HepG2 (cell line): ENCODE data around the gene ZNF207. TPM values are rescaled to one million over a fixed set of nuclear protein-coding genes. Genes with fewer than 3 reads are reported as not detected.

Experiments used
- ATAC-seq: fragments of 200-7000 bp; cut with Tn5 transposase; 3 replicates; pipeline ENCODE4 v1.9.1; 2020; ENCODE audit warnings: mild to moderate bottlenecking, moderate library complexity
- BruUV-seq: library from RNA; stranded (reverse); fragments of 400-500 nt; replicated peaks from 2 replicates; lab custom pipeline; 2021; lab: Mats Ljungman, UMichigan
- CTCF ChIA-PET: fragments of 300-600 bp; formaldehyde crosslinking; extraction: SDS; loops from one replicate; lab custom pipeline; 2021; ENCODE audit warnings: low total read pairs, inconsistent platforms, low intra/inter-chr PET ratio; lab: Yijun Ruan, JAX
- POLR2A ChIA-PET: fragments of 350-600 bp; sonication (Branson Sonifier 250); formaldehyde crosslinking; loops from one replicate; lab custom pipeline; 2020; ENCODE audit warnings: antibody characterized with exemption, inconsistent platforms; lab: Yijun Ruan, JAX
- DNase-seq: peaks from one replicate; pipeline ENCODE4 v3.0.0-alpha.2; 2015; ENCODE audit warnings: low spot score
- FAIRE-seq: peaks from 3 replicates; lab custom pipeline; 2011; peaks lifted over from hg19 to GRCh38; lab: Jason Lieb, UNC
- H2AFZ ChIP-seq: one replicate; pipeline ENCODE4 v1.6.1; 2011; ENCODE audit warnings: low read length, inconsistent platforms
- H3K27ac ChIP-seq: fragments of 300-600 bp; 3 replicates; pipeline ENCODE4 v1.8.0; 2011; ENCODE audit warnings: mixed run types, mild to moderate bottlenecking, mixed read lengths, low read length, inconsistent platforms; ENCODE audit not compliant: insufficient read depth; ENCODE audit errors: extremely low read length
- H3K27me3 ChIP-seq, 2 experiments: fragments of 200-600 bp in 1 of 2; 2 replicates in 1 of 2; 3 replicates in 1 of 2; pipeline versions ENCODE4 v1.6.0 to v1.8.0; 2011; ENCODE audit warnings: low read length in 2 of 2, mild to moderate bottlenecking in 2 of 2, moderate library complexity in 2 of 2, inconsistent platforms in 1 of 2; ENCODE audit not compliant: insufficient read depth in 2 of 2, control insufficient read depth in 1 of 2
- H3K36me3 ChIP-seq, 2 experiments: fragments of 200-600 bp in 1 of 2; replicated peaks in 1 of 2; 2 replicates in 1 of 2; 3 replicates in 1 of 2; pipeline versions ENCODE4 v1.5.1 to v1.8.0; 2011; ENCODE audit warnings: low read length in 2 of 2, inconsistent platforms in 1 of 2; ENCODE audit not compliant: insufficient read depth in 2 of 2, control insufficient read depth in 1 of 2
- H3K4me1 ChIP-seq: 2 replicates; pipeline ENCODE4 v1.5.1; 2012; ENCODE audit warnings: low read length, inconsistent platforms; ENCODE audit not compliant: insufficient read depth
- H3K4me2 ChIP-seq: 2 replicates; pipeline ENCODE4 v1.6.0; 2011; ENCODE audit warnings: low read depth, low read length, inconsistent platforms
- H3K4me3 ChIP-seq, 3 experiments: fragments of 200-600 bp in 1 of 3; sonication (generic), shearing (Covaris generic) in 1 of 3; replicated peaks in 1 of 3; 2 replicates each; pipeline ENCODE4 v1.5.1; 2011 to 2016; ENCODE audit warnings: low read length in 3 of 3, inconsistent platforms in 2 of 3, low read depth in 2 of 3, mild to moderate bottlenecking in 2 of 3, control low read depth in 1 of 3, mixed read lengths in 1 of 3; ENCODE audit not compliant: insufficient read depth in 1 of 3
- H3K79me2 ChIP-seq: one replicate; pipeline ENCODE4 v1.6.1; 2011; ENCODE audit warnings: low read length, inconsistent platforms; ENCODE audit not compliant: insufficient read depth
- H3K9ac ChIP-seq: 2 replicates; pipeline ENCODE4 v1.6.0; 2011; ENCODE audit warnings: mild to moderate bottlenecking, low read depth, low read length, inconsistent platforms; ENCODE audit not compliant: insufficient read depth
- H3K9me3 ChIP-seq: 2 replicates; pipeline ENCODE4 v1.5.1; 2012; ENCODE audit warnings: mild to moderate bottlenecking, low read length
- H4K20me1 ChIP-seq: 2 replicates; pipeline ENCODE4 v1.6.0; 2011; ENCODE audit warnings: inconsistent platforms, mild to moderate bottlenecking, low read length, moderate library complexity; ENCODE audit not compliant: insufficient read depth
- ATF7-NPFF ChIP-seq: sonication (generic); formaldehyde crosslinking; IDR thresholded peaks from 2 replicates; pipeline ENCODE4 v1.8.1; 2023; ENCODE audit warnings: mild to moderate bottlenecking, low read depth, missing genetic modification reagents, moderate library complexity
- DNMT1 ChIP-seq: sonication (generic); formaldehyde crosslinking; IDR thresholded peaks from 2 replicates; pipeline ENCODE4 v1.5.1; 2020; ENCODE audit warnings: mild to moderate bottlenecking, missing genetic modification reagents
- HIVEP1 ChIP-seq: sonication (generic); formaldehyde crosslinking; IDR thresholded peaks from 2 replicates; pipeline ENCODE4 v1.4.0; 2020; ENCODE audit warnings: mild to moderate bottlenecking, missing genetic modification reagents
- KAT8 ChIP-seq: IDR thresholded peaks from 2 replicates; pipeline ENCODE4 v1.6.1; 2016; ENCODE audit warnings: missing genetic modification reagents, missing compliant biosample characterization
- MXD4 ChIP-seq: IDR thresholded peaks from 2 replicates; pipeline ENCODE4 v1.6.1; 2016; ENCODE audit warnings: mild to moderate bottlenecking, missing biosample characterization, missing genetic modification reagents
- RBM22 ChIP-seq: fragments of 200-400 bp; formaldehyde crosslinking; optimal IDR thresholded peaks from 2 replicates; pipeline ENCODE3; 2017; ENCODE audit warnings: mild to moderate bottlenecking, low read length, moderate library complexity
- TCF7 ChIP-seq: sonication (generic); IDR thresholded peaks from 2 replicates; pipeline ENCODE4 v1.6.1; 2016; ENCODE audit warnings: antibody characterized with exemption, low read depth
- TERF1 ChIP-seq: sonication (generic); formaldehyde crosslinking; IDR thresholded peaks from 2 replicates; pipeline ENCODE4 v1.8.0; 2022; ENCODE audit warnings: mild to moderate bottlenecking, missing genetic modification reagents, moderate library complexity
- TP53 ChIP-seq: sonication (generic); formaldehyde crosslinking; conservative IDR thresholded peaks from 2 replicates; pipeline ENCODE4 v1.4.0; 2020; ENCODE audit warnings: missing genetic modification reagents
- ZNF232 ChIP-seq: sonication (generic); formaldehyde crosslinking; IDR thresholded peaks from 2 replicates; pipeline ENCODE4 v1.4.0; 2020; ENCODE audit warnings: missing genetic modification reagents, borderline replicate concordance
- ZNF33B ChIP-seq: sonication (generic); formaldehyde crosslinking; IDR thresholded peaks from 2 replicates; pipeline ENCODE4 v1.5.1; 2020; ENCODE audit warnings: mild to moderate bottlenecking, missing genetic modification reagents
- WGBS: methylation state at CpG from one replicate; pipeline ENCODE4 v1.1.6; 2017; ENCODE audit warnings: low lambda C conversion rate; 5-methylcytosine and 5-hydroxymethylcytosine counted together
- in situ Hi-C: cut with HindIII; loops from 2 replicates; pipeline ENCODE4 v1.10.0; 2017; ENCODE audit warnings: low pct_unique_long_range_greater_than_20kb; ENCODE audit not compliant: extremely low pct_ligation_motif_present
- intact Hi-C: fragments of 100-400 bp; cut with micrococcal nuclease; formaldehyde crosslinking; loops from one replicate; pipeline ENCODE4 v1.10.0; 2022; ENCODE audit not compliant: unreplicated experiment
- polyA plus RNA-seq, 8 experiments: library from polyadenylated mRNA; depleted of rRNA in 3 of 8; stranded (reverse) in 7 of 8; unstranded in 1 of 8; fragments of >200 nt; fragmentation: Illumina TruSeq in 4 of 8; extraction: Trizol in 4 of 8; gene quantifications; 2 replicates each; pipeline versions ENCODE4 v1.2.1 to v1.2.3, GENCODE V29; 2011 to 2016; ENCODE audit warnings: low read depth in 4 of 8, missing spikeins in 1 of 8, mixed read lengths in 1 of 8; ENCODE audit not compliant: insufficient read depth in 1 of 8
- total RNA-seq, 5 experiments: library from RNA; depleted of rRNA; stranded (reverse); fragments of >200 nt; fragmentation: Illumina TruSeq; extraction: Trizol; gene quantifications; 2 replicates each; pipeline ENCODE4 v1.2.3, GENCODE V29; 2016; ENCODE audit warnings: low read depth in 1 of 5
- TF ChIP-seq, protein P1 (sequence below): sonication (generic); formaldehyde crosslinking; IDR thresholded peaks from 2 replicates; pipeline ENCODE4 v1.8.1; 2023; ENCODE audit warnings: mild to moderate bottlenecking, missing genetic modification reagents, borderline replicate concordance

ZNF207 gene
- total and polyA plus RNA-seq, 2 of the 13 experiments (the other 11 are each of a cell fraction or from before 2014, with no cell fraction given), result 150 to 164 TPM

- POLR2A ChIA-PET, result no interaction called here
- Histone ChIP-seq H3K9me3 (no peaks in the 10 kb centered on the region), H3K4me3 (no peak overlapping the region), H3K27ac (no peak overlapping the region), H3K9ac (no peak overlapping the region), H3K79me2 (no peaks in the 10 kb centered on the region), H2AFZ (no peak overlapping the region), H3K4me1 (peaks cover 76% of the 10 kb centered on the region), H3K4me2 (no peak overlapping the region), H4K20me1 (peaks cover 4% of the 10 kb centered on the region; the same call in 1 of the 2 replicates), H3K36me3 (peaks cover under 1 to 2% of the 10 kb centered on the region in 2 experiments; a peak in 3 of 5 replicates), H3K27me3 (no peaks in the 10 kb centered on the region)
- ATAC-seq, result no peak
- CTCF ChIA-PET, result no interaction called here
- WGBS, result 94% methylated on average over 7 of the region's 7 CpGs
- TF ChIP-seq TERF1 (CRISPR knock-in tag), result no peak
- TF ChIP-seq ATF7-NPFF (CRISPR knock-in tag), result no peak
- peak; percentile 40 for TF ChIP-seq RBM22
- TF ChIP-seq ZNF33B, result no peak
- BruUV-seq, result no TSS peak
- in situ Hi-C loops (no loop called here), intact Hi-C loops (no loop called here)
- no peak for FAIRE-seq
- no peak for DNase-seq
These were observed 35.2 kb downstream of the ZNF207 start for GRCh38 chr17:32385121-32385520.

- Histone ChIP-seq H3K36me3 (peaks cover 0 to 2% of the 10 kb centered on the region in 2 experiments; a peak in 2 of 5 replicates), H3K4me1 (peaks cover 67% of the 10 kb centered on the region), H3K4me2 (no peak overlapping the region), H2AFZ (no peak overlapping the region), H3K9ac (no peak overlapping the region), H3K9me3 (no peaks in the 10 kb centered on the region), H3K4me3 (no peak overlapping the region), H3K27ac (no peak overlapping the region), H3K79me2 (no peaks in the 10 kb centered on the region), H3K27me3 (no peaks in the 10 kb centered on the region), H4K20me1 (peaks cover 4% of the 10 kb centered on the region; the same call in 1 of the 2 replicates)
- ATAC-seq (no peak), FAIRE-seq (no peak), DNase-seq (no peak)
- no peak for TF ChIP-seq TCF7
- no peak for TF ChIP-seq ZNF232 (CRISPR knock-in tag)
- TF ChIP-seq, protein P1, sequence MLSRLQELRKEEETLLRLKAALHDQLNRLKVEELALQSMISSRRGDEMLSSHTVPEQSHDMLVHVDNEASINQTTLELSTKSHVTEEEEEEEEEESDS, result no peak
- TF ChIP-seq TP53, result no peak
- no peak for TF ChIP-seq DNMT1 (CRISPR knock-in tag)
- TF ChIP-seq MXD4, result no peak
- TF ChIP-seq KAT8 (CRISPR knock-in tag), result no peak
- no peak for TF ChIP-seq HIVEP1 (CRISPR knock-in tag)
- intact Hi-C loops, result no loop called here
- ChIA-PET POLR2A (no interaction called here), CTCF (no interaction called here)
- in situ Hi-C loops, result no loop called here
- BruUV-seq, result no TSS peak
- WGBS, result 95% methylated on average over 5 of the region's 5 CpGs
These were observed 36.0 kb downstream of the ZNF207 start for GRCh38 chr17:32385971-32386370.
